ENCODE results near the gene KCNK15.

Gene KCNK15

GRCh38 chr20:44715499-44716308, 30.0 kb upstream of the KCNK15 start:
- no peak for DNase-seq

GRCh38 chr20:44716309-44717106, 29.2 kb upstream of the KCNK15 start:
- no peak for DNase-seq

- no peak for DNase-seq
Measured at GRCh38 chr20:44717986-44718385, 27.7 kb upstream of the KCNK15 start.

- no peak for DNase-seq
Measured at GRCh38 chr20:44719841-44720240, 25.8 kb upstream of the KCNK15 start.

- DNase-seq: no peak
Measured at GRCh38 chr20:44720621-44720996, 25.1 kb upstream of the KCNK15 start.

- DNase-seq: no peak
Measured at GRCh38 chr20:44720997-44721784, 24.5 kb upstream of the KCNK15 start.

GRCh38 chr20:44721785-44722054, 23.9 kb upstream of the KCNK15 start:
- no peak for DNase-seq

GRCh38 chr20:44722990-44723389, 22.7 kb upstream of the KCNK15 start:
- no peak for DNase-seq

GRCh38 chr20:44723391-44723790, 22.3 kb upstream of the KCNK15 start:
- no peak for DNase-seq

- DNase-seq: no peak
Measured at GRCh38 chr20:44723798-44724362, 21.8 kb upstream of the KCNK15 start.

GRCh38 chr20:44724423-44725091, 21.1 kb upstream of the KCNK15 start:
- no peak for DNase-seq

GRCh38 chr20:44725837-44726236, 19.8 kb upstream of the KCNK15 start:
- no peak for DNase-seq

GRCh38 chr20:44727039-44727438, 18.6 kb upstream of the KCNK15 start:
- no peak for DNase-seq

- no peak for DNase-seq
Measured at GRCh38 chr20:44727651-44728050, 18.0 kb upstream of the KCNK15 start.

GRCh38 chr20:44728801-44729443, 16.7 kb upstream of the KCNK15 start:
- DNase-seq: peak; percentile 6

GRCh38 chr20:44730441-44730840, 15.2 kb upstream of the KCNK15 start:
- no peak for DNase-seq

- DNase-seq: no peak
Measured at GRCh38 chr20:44731657-44732056, 14.0 kb upstream of the KCNK15 start.

GRCh38 chr20:44732327-44732726, 13.3 kb upstream of the KCNK15 start:
- no peak for DNase-seq

GRCh38 chr20:44733341-44734069, 12.2 kb upstream of the KCNK15 start:
- DNase-seq: no peak

GRCh38 chr20:44734938-44735337, 10.7 kb upstream of the KCNK15 start:
- DNase-seq: no peak

- no peak for DNase-seq
Measured at GRCh38 chr20:44735816-44736169, 9.9 kb upstream of the KCNK15 start.

All from GF-D8 (cell line).